GM23338 (cell line): Measurements from ENCODE around the gene ZBTB37. TPM values are rescaled to one million over a fixed set of nuclear protein-coding genes. Genes with fewer than 3 reads are reported as not detected.

ENCODE experiments used
- ATAC-seq: fragments of 200-7000 bp; cut with Tn5 transposase; 3 replicates; pipeline ENCODE4 v1.9.1; 2020
- DNase-seq: peaks from one replicate; pipeline ENCODE4 v3.0.0-alpha.2; 2015; ENCODE audit warnings: low spot score
- H2AFZ ChIP-seq: fragments of 200-600 bp; sonication (generic); 2 replicates; pipeline ENCODE4 v1.8.0; 2016; ENCODE audit warnings: antibody characterized with exemption, mild to moderate bottlenecking, moderate library complexity
- H3F3A ChIP-seq: fragments of 200-600 bp; sonication (generic); replicated peaks from 2 replicates; pipeline ENCODE4 v1.8.0; 2017; ENCODE audit warnings: antibody characterized with exemption, mixed run types, low read depth
- H3K27ac ChIP-seq: fragments of 200-600 bp; sonication (generic); 2 replicates; pipeline ENCODE4 v1.6.1; 2016; ENCODE audit warnings: low read depth
- H3K27me3 ChIP-seq: fragments of 200-600 bp; sonication (generic); 2 replicates; pipeline ENCODE4 v1.8.0; 2016; ENCODE audit warnings: mild to moderate bottlenecking, mixed run types, moderate library complexity; ENCODE audit not compliant: insufficient read depth
- H3K36me3 ChIP-seq: fragments of 200-600 bp; sonication (generic); 2 replicates; pipeline ENCODE4 v1.8.0; 2016; ENCODE audit warnings: mild to moderate bottlenecking; ENCODE audit not compliant: insufficient read depth
- H3K4me1 ChIP-seq: fragments of 200-600 bp; sonication (generic); 2 replicates; pipeline ENCODE4 v1.8.0; 2016; ENCODE audit warnings: mild to moderate bottlenecking, moderate library complexity; ENCODE audit not compliant: insufficient read depth
- H3K4me2 ChIP-seq: fragments of 200-600 bp; sonication (generic); 2 replicates; pipeline ENCODE4 v1.7.1; 2017; ENCODE audit warnings: mixed run types
- H3K4me3 ChIP-seq: fragments of 200-600 bp; sonication (generic); 2 replicates; pipeline ENCODE4 v1.6.1; 2016; ENCODE audit warnings: mixed run types
- H3K79me2 ChIP-seq: fragments of 200-600 bp; sonication (generic); replicated peaks from 2 replicates; pipeline ENCODE4 v1.8.0; 2017; ENCODE audit warnings: mild to moderate bottlenecking; ENCODE audit not compliant: insufficient read depth
- H3K9me2 ChIP-seq: fragments of 200-600 bp; sonication (generic); 2 replicates; pipeline ENCODE4 v1.8.0; 2017; ENCODE audit not compliant: insufficient read depth
- H4K20me1 ChIP-seq: fragments of 200-600 bp; sonication (generic); replicated peaks from 2 replicates; pipeline ENCODE4 v1.8.0; 2017; ENCODE audit warnings: mild to moderate bottlenecking; ENCODE audit not compliant: insufficient read depth
- H3K27ac Mint-ChIP-seq: 2 replicates; pipeline ENCODE4 v1.8.0; 2020; ENCODE audit warnings: inconsistent platforms, mild to moderate bottlenecking, moderate library complexity, mixed read lengths
- H3K27me3 Mint-ChIP-seq: 3 replicates; pipeline ENCODE4 v1.8.0; 2022; ENCODE audit warnings: low read depth, mild to moderate bottlenecking, moderate library complexity, mixed read lengths, inconsistent platforms; ENCODE audit not compliant: insufficient read depth, poor library complexity
- H3K36me3 Mint-ChIP-seq: 3 replicates; pipeline ENCODE4 v1.8.0; 2021; ENCODE audit warnings: low read depth, mild to moderate bottlenecking, inconsistent platforms, moderate library complexity, mixed read lengths
- H3K4me1 Mint-ChIP-seq: 3 replicates; pipeline ENCODE4 v1.8.0; 2020; ENCODE audit warnings: mild to moderate bottlenecking, inconsistent platforms, mixed read lengths
- H3K4me3 Mint-ChIP-seq: 3 replicates; pipeline ENCODE4 v1.8.0; 2021; ENCODE audit warnings: moderate library complexity, mild to moderate bottlenecking, inconsistent platforms, mixed read lengths
- H3K9me3 Mint-ChIP-seq: 3 replicates; pipeline ENCODE4 v1.8.0; 2020; ENCODE audit warnings: moderate library complexity, mild to moderate bottlenecking, inconsistent platforms, mixed read lengths
- JUNB ChIP-seq: IDR thresholded peaks from one replicate; pipeline ENCODE4 v1.6.1; 2016; ENCODE audit warnings: antibody characterized with exemption; ENCODE audit not compliant: unreplicated experiment
- NANOG ChIP-seq: IDR thresholded peaks from 2 replicates; pipeline ENCODE4 v1.6.1; 2016; ENCODE audit warnings: antibody characterized with exemption, borderline replicate concordance
- POLR2AphosphoS5 ChIP-seq: IDR thresholded peaks from 2 replicates; pipeline ENCODE4 v1.6.1; 2016; ENCODE audit warnings: antibody characterized with exemption, low read depth
- REST ChIP-seq: IDR thresholded peaks from one replicate; pipeline ENCODE4 v1.6.1; 2018; ENCODE audit warnings: antibody characterized with exemption; ENCODE audit not compliant: unreplicated experiment
- ZNF462 ChIP-seq: fragments of 250-450 bp; sonication (Bioruptor Pico); IDR thresholded peaks from 2 replicates; pipeline ENCODE4 v1.5.0; 2020; ENCODE audit warnings: mild to moderate bottlenecking, moderate library complexity
- polyA plus RNA-seq: library from polyadenylated mRNA; unstranded; fragments of >200 nt; fragmentation: Nextera tagmentation; extraction: Ambion mirVana; gene quantifications from 2 replicates; pipeline ENCODE4 v1.2.1, GENCODE V29; 2016
- total RNA-seq: library from RNA; depleted of rRNA; stranded (reverse); fragments of >200 nt; shearing (Covaris generic); gene quantifications from 2 replicates; pipeline ENCODE4 v1.2.3, GENCODE V29; 2014
- TF ChIP-seq, protein P1 (sequence below): IDR thresholded peaks from 2 replicates; pipeline ENCODE4 v1.6.1; 2016; ENCODE audit warnings: antibody characterized with exemption
- TF ChIP-seq, protein P2 (sequence below), 2 experiments: fragments of 200-600 bp in 1 of 2; sonication (generic) in 1 of 2; conservative IDR thresholded peaks; 2 replicates each; pipeline versions ENCODE4 v1.5.1 to v1.6.1; 2016 to 2017; ENCODE audit warnings: antibody characterized with exemption in 2 of 2, low read depth in 2 of 2, mild to moderate bottlenecking in 2 of 2, moderate library complexity in 1 of 2

The ZBTB37 gene
- total and polyA plus RNA-seq, 2 experiments from 2014 or later = 2.7 to 15.8 TPM

GRCh38 chr1:173888749-173889148, 20.6 kb downstream of the ZBTB37 start:
- TF ChIP-seq JUNB (no peak), NANOG (peak; percentile 58; the same call in 1 of the 2 replicates), ZNF462 (CRISPR knock-in tag) (no peak)
- TF ChIP-seq, protein P1, sequence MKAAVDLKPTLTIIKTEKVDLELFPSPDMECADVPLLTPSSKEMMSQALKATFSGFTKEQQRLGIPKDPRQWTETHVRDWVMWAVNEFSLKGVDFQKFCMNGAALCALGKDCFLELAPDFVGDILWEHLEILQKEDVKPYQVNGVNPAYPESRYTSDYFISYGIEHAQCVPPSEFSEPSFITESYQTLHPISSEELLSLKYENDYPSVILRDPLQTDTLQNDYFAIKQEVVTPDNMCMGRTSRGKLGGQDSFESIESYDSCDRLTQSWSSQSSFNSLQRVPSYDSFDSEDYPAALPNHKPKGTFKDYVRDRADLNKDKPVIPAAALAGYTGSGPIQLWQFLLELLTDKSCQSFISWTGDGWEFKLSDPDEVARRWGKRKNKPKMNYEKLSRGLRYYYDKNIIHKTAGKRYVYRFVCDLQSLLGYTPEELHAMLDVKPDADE = no peak
- H3K4me1 ChIP-seq = peaks cover 43% of the 10 kb centered on the region
- ATAC-seq (peak; percentile 84), DNase-seq (peak; percentile 39)
- H3K27me3 ChIP-seq = no peaks in the 10 kb centered on the region
- H3K9me3 Mint-ChIP-seq = no peaks in the 10 kb centered on the region
- no peak overlapping the region for H3K4me3 Mint-ChIP-seq
- H3K79me2 ChIP-seq = peaks cover 28% of the 10 kb centered on the region
- H2AFZ ChIP-seq = no peak overlapping the region
- no peaks in the 10 kb centered on the region for H3K9me2 ChIP-seq
- H3F3A ChIP-seq = no peaks in the 10 kb centered on the region
- peak overlapping the region; percentile 88; the same call in 1 of the 2 replicates for H3K27ac Mint-ChIP-seq
- no peaks in the 10 kb centered on the region for H4K20me1 ChIP-seq
- peak overlapping the region; percentile 57 for H3K4me2 ChIP-seq
- H3K4me3 ChIP-seq = no peak overlapping the region
- H3K4me1 Mint-ChIP-seq = peaks cover 52% of the 10 kb centered on the region
- H3K27ac ChIP-seq = peak overlapping the region; percentile 80
- peaks cover 18% of the 10 kb centered on the region for H3K36me3 Mint-ChIP-seq
- H3K27me3 Mint-ChIP-seq = no peaks in the 10 kb centered on the region
- H3K36me3 ChIP-seq = no peaks in the 10 kb centered on the region

GRCh38 chr1:173889885-173890284, 21.7 kb downstream of the ZBTB37 start:
- H3K36me3 Mint-ChIP-seq = peaks cover 18% of the 10 kb centered on the region
- Histone ChIP-seq H3K79me2 (peaks cover 28% of the 10 kb centered on the region), H3K27me3 (no peaks in the 10 kb centered on the region), H2AFZ (no peak overlapping the region), H3K36me3 (no peaks in the 10 kb centered on the region), H3K27ac (no peak overlapping the region), H3K4me3 (no peak overlapping the region), H3K9me2 (no peaks in the 10 kb centered on the region), H3K4me2 (no peak overlapping the region; the same call in 1 of the 2 replicates), H3K4me1 (peaks cover 43% of the 10 kb centered on the region), H3F3A (no peaks in the 10 kb centered on the region), H4K20me1 (no peaks in the 10 kb centered on the region)
- H3K9me3 Mint-ChIP-seq = no peaks in the 10 kb centered on the region
- H3K27me3 Mint-ChIP-seq = no peaks in the 10 kb centered on the region
- ATAC-seq = no peak
- H3K4me1 Mint-ChIP-seq = peaks cover 52% of the 10 kb centered on the region
- no peak overlapping the region for H3K27ac Mint-ChIP-seq
- H3K4me3 Mint-ChIP-seq = no peak overlapping the region
- DNase-seq = no peak
- TF ChIP-seq REST (no peak), POLR2AphosphoS5 (no peak), NANOG (no peak)
- TF ChIP-seq, protein P2, sequence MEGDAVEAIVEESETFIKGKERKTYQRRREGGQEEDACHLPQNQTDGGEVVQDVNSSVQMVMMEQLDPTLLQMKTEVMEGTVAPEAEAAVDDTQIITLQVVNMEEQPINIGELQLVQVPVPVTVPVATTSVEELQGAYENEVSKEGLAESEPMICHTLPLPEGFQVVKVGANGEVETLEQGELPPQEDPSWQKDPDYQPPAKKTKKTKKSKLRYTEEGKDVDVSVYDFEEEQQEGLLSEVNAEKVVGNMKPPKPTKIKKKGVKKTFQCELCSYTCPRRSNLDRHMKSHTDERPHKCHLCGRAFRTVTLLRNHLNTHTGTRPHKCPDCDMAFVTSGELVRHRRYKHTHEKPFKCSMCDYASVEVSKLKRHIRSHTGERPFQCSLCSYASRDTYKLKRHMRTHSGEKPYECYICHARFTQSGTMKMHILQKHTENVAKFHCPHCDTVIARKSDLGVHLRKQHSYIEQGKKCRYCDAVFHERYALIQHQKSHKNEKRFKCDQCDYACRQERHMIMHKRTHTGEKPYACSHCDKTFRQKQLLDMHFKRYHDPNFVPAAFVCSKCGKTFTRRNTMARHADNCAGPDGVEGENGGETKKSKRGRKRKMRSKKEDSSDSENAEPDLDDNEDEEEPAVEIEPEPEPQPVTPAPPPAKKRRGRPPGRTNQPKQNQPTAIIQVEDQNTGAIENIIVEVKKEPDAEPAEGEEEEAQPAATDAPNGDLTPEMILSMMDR (conservative IDR thresholded peaks at IDR 0.05; ENCODE audit: low read depth in 2 of 2) = no peak
